H9 (cell line): ENCODE results near the gene CYB5RL. TPM values are rescaled to one million over a fixed set of nuclear protein-coding genes. Genes with fewer than 3 reads are reported as not detected.

Experiments used
- DNase-seq: peaks from one replicate; pipeline ENCODE4 v3.0.0-alpha.2; 2017
- H2AFZ ChIP-seq: one replicate; pipeline ENCODE4 v1.6.1; 2013; ENCODE audit warnings: mild to moderate bottlenecking, low read length, control low read depth, moderate library complexity
- H2AK5ac ChIP-seq: 2 replicates; pipeline ENCODE4 v1.6.1; 2013; ENCODE audit warnings: low read length, control low read depth, mixed read lengths; ENCODE audit not compliant: insufficient read length
- H2BK120ac ChIP-seq: one replicate; pipeline ENCODE4 v1.6.1; 2013; ENCODE audit warnings: low read depth, mild to moderate bottlenecking, low read length, control low read depth, inconsistent platforms; ENCODE audit not compliant: poor library complexity, severe bottlenecking
- H2BK12ac ChIP-seq: 2 replicates; pipeline ENCODE4 v1.6.1; 2013; ENCODE audit warnings: low read length, control low read depth, mixed read lengths, low read depth; ENCODE audit not compliant: insufficient read length
- H2BK15ac ChIP-seq: 2 replicates; pipeline ENCODE4 v1.6.1; 2013; ENCODE audit warnings: low read depth, low read length, control low read depth
- H2BK20ac ChIP-seq: one replicate; pipeline ENCODE4 v1.6.1; 2013; ENCODE audit warnings: low read depth, mild to moderate bottlenecking, low read length, control low read depth, inconsistent platforms; ENCODE audit not compliant: poor library complexity, severe bottlenecking
- H2BK5ac ChIP-seq: 2 replicates; pipeline ENCODE4 v1.6.1; 2013; ENCODE audit warnings: low read length, control low read depth, mixed read lengths; ENCODE audit not compliant: insufficient read length
- H3K14ac ChIP-seq: 2 replicates; pipeline ENCODE4 v1.6.1; 2013; ENCODE audit warnings: low read length, control low read depth; ENCODE audit not compliant: insufficient read depth
- H3K18ac ChIP-seq: 2 replicates; pipeline ENCODE4 v1.6.1; 2013; ENCODE audit warnings: low read depth, mild to moderate bottlenecking, mixed read lengths, low read length, control low read depth; ENCODE audit not compliant: insufficient read length
- H3K23ac ChIP-seq: 2 replicates; pipeline ENCODE4 v1.6.1; 2013; ENCODE audit warnings: low read length, control low read depth, mixed read lengths, low read depth; ENCODE audit not compliant: insufficient read length
- H3K23me2 ChIP-seq: 2 replicates; pipeline ENCODE4 v1.6.1; 2013; ENCODE audit warnings: low read depth, mild to moderate bottlenecking, mixed read lengths, low read length, control low read depth; ENCODE audit not compliant: insufficient read length, poor library complexity, severe bottlenecking
- H3K27ac ChIP-seq: 2 replicates; pipeline ENCODE4 v1.5.1; 2013; ENCODE audit warnings: low read length, control low read depth, mixed read lengths, low read depth; ENCODE audit not compliant: insufficient read length
- H3K27me3 ChIP-seq: 2 replicates; pipeline ENCODE4 v1.6.1; 2013; ENCODE audit warnings: low read length, control low read depth, inconsistent platforms; ENCODE audit not compliant: insufficient read depth
- H3K4ac ChIP-seq: 2 replicates; pipeline ENCODE4 v1.6.1; 2013; ENCODE audit warnings: low read depth, mild to moderate bottlenecking, control low read depth, inconsistent platforms, low read length, moderate library complexity
- H3K4me1 ChIP-seq: 2 replicates; pipeline ENCODE4 v1.6.1; 2013; ENCODE audit warnings: low read length, control low read depth, inconsistent platforms; ENCODE audit not compliant: insufficient read depth
- H3K4me2 ChIP-seq: 2 replicates; pipeline ENCODE4 v1.6.1; 2013; ENCODE audit warnings: low read length, control low read depth, mixed read lengths; ENCODE audit not compliant: insufficient read length, insufficient read depth
- H3K56ac ChIP-seq: 2 replicates; pipeline ENCODE4 v1.6.1; 2013; ENCODE audit warnings: low read depth, mild to moderate bottlenecking, mixed read lengths, low read length, control low read depth; ENCODE audit not compliant: insufficient read length
- H3K79me1 ChIP-seq: 2 replicates; pipeline ENCODE4 v1.6.1; 2013; ENCODE audit warnings: low read depth, mild to moderate bottlenecking, moderate library complexity, low read length, control low read depth, inconsistent platforms; ENCODE audit not compliant: insufficient read depth, poor library complexity, severe bottlenecking
- H3K79me2 ChIP-seq: 2 replicates; pipeline ENCODE4 v1.6.1; 2013; ENCODE audit warnings: low read length, control low read depth, inconsistent platforms; ENCODE audit not compliant: insufficient read depth
- H3K9ac ChIP-seq: 2 replicates; pipeline ENCODE4 v1.6.1; 2013; ENCODE audit warnings: low read length, control low read depth, mixed read lengths; ENCODE audit not compliant: insufficient read length; ENCODE audit errors: extremely low read depth
- H3K9me3 ChIP-seq: one replicate; pipeline ENCODE4 v1.6.1; 2013; ENCODE audit warnings: low read depth, low read length, inconsistent platforms; ENCODE audit not compliant: control insufficient read depth
- H3T11ph ChIP-seq: one replicate; pipeline ENCODE4 v1.6.1; 2013; ENCODE audit warnings: mild to moderate bottlenecking, low read length, control low read depth, inconsistent platforms
- H4K20me1 ChIP-seq: one replicate; pipeline ENCODE4 v1.6.1; 2013; ENCODE audit not compliant: control insufficient read depth, insufficient read length, insufficient read depth
- H4K5ac ChIP-seq: 2 replicates; pipeline ENCODE4 v1.6.1; 2013; ENCODE audit warnings: low read depth, mild to moderate bottlenecking, mixed read lengths, low read length, control low read depth; ENCODE audit not compliant: insufficient read length
- H4K8ac ChIP-seq: replicated peaks from 2 replicates; pipeline ENCODE4 v1.6.1; 2013; ENCODE audit warnings: low read length, control low read depth, mixed read lengths, low read depth; ENCODE audit not compliant: insufficient read length
- H4K91ac ChIP-seq: 2 replicates; pipeline ENCODE4 v1.6.1; 2013; ENCODE audit warnings: low read depth, mild to moderate bottlenecking, moderate library complexity, mixed read lengths, low read length, control low read depth; ENCODE audit not compliant: insufficient read length
- H3K27ac Mint-ChIP-seq, 3 experiments: 2 replicates in 2 of 3; 3 replicates in 1 of 3; pipeline ENCODE4 v1.8.0; 2020 to 2021; ENCODE audit warnings: mixed read lengths in 3 of 3, mild to moderate bottlenecking in 1 of 3, moderate library complexity in 1 of 3
- H3K27me3 Mint-ChIP-seq: 2 replicates; pipeline ENCODE4 v1.8.0; 2021; ENCODE audit warnings: low read depth, mild to moderate bottlenecking, moderate library complexity, mixed read lengths
- H3K36me3 Mint-ChIP-seq, 3 experiments: 2 replicates in 2 of 3; 3 replicates in 1 of 3; pipeline ENCODE4 v1.8.0; 2020 to 2021; ENCODE audit warnings: low read depth in 3 of 3, mixed read lengths in 3 of 3; ENCODE audit not compliant: insufficient read depth in 1 of 3
- H3K4me1 Mint-ChIP-seq, 2 experiments: 2 replicates each; pipeline ENCODE4 v1.8.0; 2020; ENCODE audit warnings: mixed read lengths in 2 of 2
- H3K4me3 Mint-ChIP-seq, 2 experiments: 2 replicates in 1 of 2; 3 replicates in 1 of 2; pipeline ENCODE4 v1.8.0; 2020 to 2021; ENCODE audit warnings: mild to moderate bottlenecking in 2 of 2, mixed read lengths in 2 of 2, moderate library complexity in 1 of 2
- H3K9me3 Mint-ChIP-seq, 2 experiments: 2 replicates in 1 of 2; 3 replicates in 1 of 2; pipeline ENCODE4 v1.8.0; 2020; ENCODE audit warnings: mild to moderate bottlenecking in 2 of 2, mixed read lengths in 2 of 2, moderate library complexity in 1 of 2
- WGBS: extraction: QIAGEN DNeasy Blood & Tissue Kit; methylation state at CpG from one replicate; pipeline ENCODE4 v1.1.7; 2013; ENCODE audit warnings: missing lambda C conversion rate, low lambda C conversion rate, mixed read lengths; ENCODE audit not compliant: insufficient read length; ENCODE audit errors: extremely low coverage; 5-methylcytosine and 5-hydroxymethylcytosine counted together
- total RNA-seq: library from RNA; stranded (reverse); gene quantifications from 2 replicates; pipeline ENCODE4 v1.2.1, GENCODE V29; 2021
- TF ChIP-seq, protein P1 (sequence below): fragments of 200-600 bp; sonication (generic); conservative IDR thresholded peaks from 3 replicates; pipeline ENCODE4 v1.8.0; 2021; ENCODE audit warnings: antibody characterized with exemption, mild to moderate bottlenecking

CYB5RL gene
- total RNA-seq, 1 experiment from 2014 or later = 12.6 TPM

GRCh38 chr1:54178296-54179070 is 21.3 kb downstream of the CYB5RL start:
- Mint-ChIP-seq H3K9me3 (no peaks in the 10 kb centered on the region), H3K4me3 (no peak overlapping the region), H3K27me3 (no peaks in the 10 kb centered on the region), H3K4me1 (peaks cover 2% of the 10 kb centered on the region in 2 experiments), H3K36me3 (peaks cover 0 to 4% (median 0%) of the 10 kb centered on the region in 3 experiments; a peak in 4 of 7 replicates), H3K27ac (no peak overlapping the region; a peak in 1 of 7 replicates)
- H3K79me1 ChIP-seq = no peaks in the 10 kb centered on the region
- no peak overlapping the region for H3K14ac ChIP-seq
- no peaks in the 10 kb centered on the region for H3K27me3 ChIP-seq
- no peak overlapping the region for H3T11ph ChIP-seq
- H3K27ac ChIP-seq = no peak overlapping the region
- no peak for DNase-seq
- no peak overlapping the region for H2BK20ac ChIP-seq
- no peak overlapping the region for H3K18ac ChIP-seq
- H3K9ac ChIP-seq = no peak overlapping the region
- no peaks in the 10 kb centered on the region for H3K9me3 ChIP-seq
- no peak overlapping the region for H3K4ac ChIP-seq
- no CpG with 5 or more reads among the region's 9 CpGs for WGBS
- H2BK5ac ChIP-seq = no peak overlapping the region
- no peak overlapping the region for H3K56ac ChIP-seq
- TF ChIP-seq, protein P1, sequence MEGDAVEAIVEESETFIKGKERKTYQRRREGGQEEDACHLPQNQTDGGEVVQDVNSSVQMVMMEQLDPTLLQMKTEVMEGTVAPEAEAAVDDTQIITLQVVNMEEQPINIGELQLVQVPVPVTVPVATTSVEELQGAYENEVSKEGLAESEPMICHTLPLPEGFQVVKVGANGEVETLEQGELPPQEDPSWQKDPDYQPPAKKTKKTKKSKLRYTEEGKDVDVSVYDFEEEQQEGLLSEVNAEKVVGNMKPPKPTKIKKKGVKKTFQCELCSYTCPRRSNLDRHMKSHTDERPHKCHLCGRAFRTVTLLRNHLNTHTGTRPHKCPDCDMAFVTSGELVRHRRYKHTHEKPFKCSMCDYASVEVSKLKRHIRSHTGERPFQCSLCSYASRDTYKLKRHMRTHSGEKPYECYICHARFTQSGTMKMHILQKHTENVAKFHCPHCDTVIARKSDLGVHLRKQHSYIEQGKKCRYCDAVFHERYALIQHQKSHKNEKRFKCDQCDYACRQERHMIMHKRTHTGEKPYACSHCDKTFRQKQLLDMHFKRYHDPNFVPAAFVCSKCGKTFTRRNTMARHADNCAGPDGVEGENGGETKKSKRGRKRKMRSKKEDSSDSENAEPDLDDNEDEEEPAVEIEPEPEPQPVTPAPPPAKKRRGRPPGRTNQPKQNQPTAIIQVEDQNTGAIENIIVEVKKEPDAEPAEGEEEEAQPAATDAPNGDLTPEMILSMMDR = no peak
- H2BK15ac ChIP-seq = no peak overlapping the region
- H3K4me2 ChIP-seq = no peak overlapping the region
- no peak overlapping the region for H4K5ac ChIP-seq
- H4K91ac ChIP-seq = no peak overlapping the region
- H2AK5ac ChIP-seq = no peak overlapping the region
- H2BK120ac ChIP-seq = no peak overlapping the region
- H2BK12ac ChIP-seq = no peak overlapping the region
- no peaks in the 10 kb centered on the region for H3K4me1 ChIP-seq
- no peaks in the 10 kb centered on the region for H4K20me1 ChIP-seq
- no peak overlapping the region for H4K8ac ChIP-seq
- H2AFZ ChIP-seq = no peak overlapping the region
- H3K79me2 ChIP-seq = no peaks in the 10 kb centered on the region
- no peaks in the 10 kb centered on the region for H3K23me2 ChIP-seq
- H3K23ac ChIP-seq = no peak overlapping the region
